Limb (tissue), 2 donors: ENCODE results near the gene SNRNP40.

Experiments used
- DNase-seq, 2 donors: peaks; one replicate each; pipeline ENCODE4 v3.0.0-alpha.2; 2016; ENCODE audit errors: extremely low spot score in 2 of 2

The SNRNP40 gene

GRCh38 chr1:31296486-31297276 lies at the start of gene SNRNP40, which contains the start of gene ZCCHC17:
Gene SNRNP40 (minus strand): TSS chr1:31296788. CDS start chr1:31296751, 37 bp downstream.
Gene ZCCHC17 (plus strand): TSS chr1:31297032. CDS start chr1:31310099, 13,067 bp downstream.
- peak; percentile 93 to 99 for DNase-seq

- no peak for DNase-seq
Measured at GRCh38 chr1:31345635-31346034, 49.0 kb upstream of the SNRNP40 start.

- no peak for DNase-seq
Measured at GRCh38 chr1:31344503-31344902, 47.9 kb upstream of the SNRNP40 start.

DNA sequence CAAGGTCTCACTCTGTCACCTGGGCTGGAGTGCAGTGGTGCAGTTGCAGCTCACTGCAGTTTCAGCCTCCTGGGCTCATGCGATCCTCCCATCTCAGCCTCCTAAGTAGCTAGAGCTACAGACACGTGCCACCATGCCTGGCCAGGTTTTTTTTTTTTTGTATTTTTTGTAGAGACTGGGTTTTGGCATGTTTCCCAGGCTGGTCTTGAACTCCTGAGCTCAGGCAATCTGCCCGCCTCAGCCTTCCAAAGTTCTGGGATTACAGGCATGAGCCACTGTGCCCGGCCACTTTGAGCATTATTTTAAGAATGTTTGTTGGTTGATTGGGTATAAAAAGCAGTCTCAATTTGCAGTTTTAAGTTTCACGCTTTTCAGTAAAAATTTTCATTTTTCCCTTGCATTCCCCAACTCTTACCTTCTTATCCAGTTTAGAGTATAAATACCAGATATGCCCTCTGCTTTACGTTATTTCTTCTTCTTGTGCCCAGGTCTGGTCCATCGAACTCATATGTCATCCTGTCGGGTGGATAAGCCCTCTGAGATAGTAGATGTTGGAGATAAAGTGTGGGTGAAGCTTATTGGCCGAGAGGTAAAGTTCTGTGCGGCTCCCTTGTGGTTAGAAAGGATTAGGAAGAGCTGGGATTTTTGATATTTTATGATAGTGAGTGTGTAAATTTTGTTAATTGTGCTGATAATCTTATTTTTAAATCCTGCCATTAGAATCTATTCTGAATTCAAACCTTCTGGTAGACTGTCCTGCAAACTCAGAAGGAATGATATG lies 40.3 kb upstream of the SNRNP40 start:
- DNase-seq, result no peak

DNA sequence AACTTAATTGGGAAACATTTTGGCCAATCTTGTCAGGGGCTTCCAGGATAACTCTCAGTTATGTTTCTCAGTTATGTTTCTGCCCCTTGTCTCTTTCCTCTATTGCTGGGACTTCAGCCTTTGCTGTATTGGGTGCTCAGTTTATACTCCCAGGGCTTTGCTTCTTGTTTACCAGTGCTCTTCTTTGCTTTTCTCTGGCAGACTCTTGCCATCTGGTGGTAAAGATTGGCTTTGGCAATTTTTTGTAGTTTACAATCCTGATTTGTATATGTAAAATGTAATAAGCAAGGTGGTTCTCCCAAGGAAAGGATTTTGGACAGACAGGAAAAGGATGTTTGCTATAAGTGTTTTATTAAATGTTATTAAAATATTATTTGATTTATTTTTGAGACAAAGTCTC lies 38.4 kb upstream of the SNRNP40 start:
- peak in 1 of 2 donors; percentile 21 for DNase-seq

GRCh38 chr1:31327381-31327780 lies 30.8 kb upstream of the SNRNP40 start:
- no peak for DNase-seq

GRCh38 chr1:31326461-31326860 lies 29.9 kb upstream of the SNRNP40 start:
- DNase-seq, result no peak

DNA sequence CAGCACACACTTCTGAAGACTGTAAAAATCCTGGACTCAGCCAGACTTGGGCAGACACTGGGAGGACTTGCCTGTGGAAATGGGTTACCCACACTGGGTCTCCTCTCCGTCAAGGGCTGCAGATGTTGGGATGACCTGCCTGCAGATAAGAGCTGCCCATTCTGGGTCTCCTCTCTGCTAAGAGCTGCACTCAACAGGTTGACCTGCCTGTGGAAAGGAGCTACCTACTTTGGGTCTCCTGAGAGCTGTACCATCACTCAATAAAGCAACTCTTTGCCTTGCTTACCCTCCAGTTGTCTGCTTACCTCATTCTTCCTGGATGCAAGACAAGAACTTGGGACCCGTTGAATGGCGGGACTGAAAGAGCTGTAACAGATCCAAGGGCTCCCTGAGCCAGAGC lies 28.4 kb upstream of the SNRNP40 start:
- DNase-seq, result no peak

DNA sequence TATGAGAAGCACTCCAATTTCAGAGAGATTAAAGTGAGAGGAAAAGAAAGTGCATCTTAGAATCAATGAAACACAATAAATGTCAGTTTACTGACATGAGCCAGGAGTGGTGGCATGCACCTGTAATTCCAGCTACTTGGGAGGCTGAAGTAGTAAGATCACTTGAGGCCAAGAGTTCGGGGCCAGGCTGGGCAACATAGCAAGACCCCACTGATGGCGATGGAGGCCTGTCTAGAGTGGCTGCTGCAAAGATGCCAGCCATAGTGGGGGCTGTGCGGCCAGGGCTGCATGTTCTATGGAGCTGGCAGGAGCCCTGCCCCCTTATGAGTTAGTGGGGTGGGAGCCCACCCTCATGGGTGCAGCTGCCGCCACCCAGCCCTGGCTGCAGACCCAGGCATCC lies 27.5 kb upstream of the SNRNP40 start:
- no peak for DNase-seq

GRCh38 chr1:31318146-31318545 lies 21.6 kb upstream of the SNRNP40 start:
- no peak for DNase-seq

DNA sequence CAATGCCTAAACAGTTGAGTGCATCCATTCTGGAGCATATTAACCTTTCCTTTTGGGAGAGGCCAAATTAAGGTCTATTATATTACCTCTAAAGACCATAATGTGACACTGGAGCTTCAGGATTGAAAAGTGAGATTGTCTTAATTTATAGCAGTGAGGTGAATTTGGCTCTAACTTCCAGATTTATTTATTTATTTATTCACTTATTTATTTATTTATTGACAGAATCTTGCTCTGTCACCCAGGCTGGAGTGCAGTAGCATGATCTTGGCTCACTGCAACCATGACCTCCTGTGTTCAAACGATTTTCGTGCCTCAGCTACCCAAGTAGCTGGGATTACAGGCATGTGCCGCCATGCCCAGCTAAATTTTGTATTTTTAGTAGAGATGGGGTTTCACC lies 19.3 kb upstream of the SNRNP40 start:
- no peak for DNase-seq

DNA sequence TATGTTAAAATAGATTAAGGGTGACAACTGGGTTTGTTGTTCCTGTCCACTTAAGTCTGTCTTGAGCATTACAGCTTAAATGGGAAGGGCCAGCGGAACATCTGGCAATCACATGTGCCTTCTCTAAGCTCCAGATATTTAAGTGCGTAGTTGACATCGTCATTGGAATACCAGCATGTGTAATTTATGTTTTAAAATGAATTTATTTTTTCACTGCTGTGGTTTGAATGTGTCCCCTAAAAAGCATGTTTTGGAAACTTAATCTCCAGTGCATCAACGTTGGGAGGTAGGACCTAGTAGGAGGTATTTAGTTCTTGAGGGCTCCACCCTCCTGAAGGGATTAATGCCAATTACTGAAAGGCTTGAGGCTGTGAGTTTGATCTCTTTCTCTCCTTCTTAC lies 13.6 kb upstream of the SNRNP40 start:
- no peak for DNase-seq

- DNase-seq, result no peak
Measured at GRCh38 chr1:31308036-31308435, 11.4 kb upstream of the SNRNP40 start.

DNA sequence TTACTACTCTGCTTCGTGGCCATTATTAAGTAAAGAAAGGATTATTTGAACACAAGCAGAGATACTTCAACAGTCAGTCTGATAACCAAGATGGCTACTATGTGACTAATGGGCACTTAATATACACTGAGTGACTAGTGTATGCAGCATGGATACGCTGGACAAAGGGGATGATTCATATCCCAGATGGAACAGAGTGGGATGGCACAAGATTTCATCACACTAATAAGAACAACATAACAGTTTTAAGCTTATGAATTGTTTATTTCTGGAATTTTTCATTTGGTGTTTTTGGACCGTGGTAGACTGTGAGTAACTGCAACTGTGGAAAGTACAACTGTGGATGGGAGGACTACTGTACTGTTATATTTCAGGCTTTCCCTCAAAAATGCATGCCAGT lies 9.7 kb upstream of the SNRNP40 start:
- no peak for DNase-seq

DNA sequence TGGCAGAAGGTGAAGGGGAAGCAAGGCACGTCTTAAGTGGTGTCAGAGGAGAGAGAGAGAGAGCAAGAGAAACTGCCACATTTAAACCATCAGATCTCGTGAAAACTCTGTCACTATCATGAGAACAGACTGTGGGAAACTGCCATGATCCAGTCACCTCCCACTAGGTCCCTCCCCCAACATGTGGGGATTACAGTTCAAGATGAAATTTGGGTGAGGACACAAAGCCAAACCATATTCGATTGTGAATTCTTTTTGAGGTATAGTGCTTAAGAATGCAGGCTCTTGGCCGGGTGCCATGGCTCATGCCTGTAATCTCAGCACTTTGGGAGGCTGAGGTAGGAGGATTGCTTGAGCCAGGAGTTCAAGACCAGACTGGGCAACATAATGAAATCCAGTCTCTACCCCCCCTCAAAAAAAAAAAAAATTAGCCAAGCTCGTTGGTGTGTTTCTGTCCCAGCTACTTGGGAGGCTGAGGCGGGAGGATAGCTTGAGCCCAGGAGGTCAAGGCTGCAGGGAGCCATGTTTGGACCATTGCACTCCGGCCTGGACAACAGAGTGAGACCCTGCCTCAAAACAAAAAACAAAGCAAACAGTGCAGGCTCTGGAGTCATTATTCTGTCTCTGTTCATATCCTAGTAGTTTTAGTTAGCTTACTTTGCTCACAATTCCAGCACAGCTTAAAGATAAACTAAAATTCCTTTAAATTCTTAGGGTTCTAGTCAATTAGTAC lies 6.3 kb upstream of the SNRNP40 start:
- DNase-seq, result no peak

DNA sequence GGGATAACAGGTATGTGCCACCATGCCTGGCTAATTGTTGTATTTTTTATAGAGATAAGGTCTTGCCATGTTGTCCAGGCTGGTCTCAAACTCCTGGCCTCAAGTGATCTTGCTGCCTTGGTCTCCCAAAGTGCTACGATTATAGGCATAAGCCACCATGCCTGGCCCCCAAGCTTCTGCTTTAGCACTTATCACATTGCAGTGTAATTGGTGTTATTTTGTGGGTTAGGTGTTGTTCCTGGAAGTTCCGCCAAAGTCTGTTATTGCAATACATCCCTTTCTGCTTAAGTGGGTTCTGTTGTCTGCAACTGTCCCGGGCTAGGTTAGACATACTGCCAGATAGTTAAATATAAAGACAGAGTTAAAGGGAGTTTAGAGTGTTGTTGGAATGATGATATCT lies 3.6 kb upstream of the SNRNP40 start:
- DNase-seq, result no peak

DNA sequence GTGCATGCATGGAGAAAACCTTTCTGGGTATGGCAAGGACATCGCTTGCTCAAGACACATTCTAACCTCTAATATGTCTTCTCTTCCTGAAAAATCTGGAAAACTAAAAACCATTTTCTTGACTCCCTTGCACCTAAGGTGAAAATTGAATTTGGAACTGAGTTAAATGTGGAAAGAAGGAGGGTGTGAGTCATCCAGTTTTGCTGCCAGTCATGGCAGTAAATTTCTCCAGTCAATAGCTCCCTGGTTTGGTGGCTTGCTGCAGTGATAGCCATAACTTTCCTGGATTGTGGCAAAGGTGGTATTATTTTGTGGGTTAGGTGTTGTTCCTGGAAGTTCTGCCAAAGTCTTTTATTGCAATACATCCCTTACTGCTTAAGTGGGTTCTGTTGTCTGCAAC lies 2.8 kb upstream of the SNRNP40 start:
- DNase-seq, result no peak

- DNase-seq, result peak in 1 of 2 donors; percentile 2
Measured at GRCh38 chr1:31297277-31298247, 974 bp upstream of the SNRNP40 start.

- DNase-seq, result no peak
Measured at GRCh38 chr1:31295874-31296485, 608 bp downstream of the SNRNP40 start.

DNA sequence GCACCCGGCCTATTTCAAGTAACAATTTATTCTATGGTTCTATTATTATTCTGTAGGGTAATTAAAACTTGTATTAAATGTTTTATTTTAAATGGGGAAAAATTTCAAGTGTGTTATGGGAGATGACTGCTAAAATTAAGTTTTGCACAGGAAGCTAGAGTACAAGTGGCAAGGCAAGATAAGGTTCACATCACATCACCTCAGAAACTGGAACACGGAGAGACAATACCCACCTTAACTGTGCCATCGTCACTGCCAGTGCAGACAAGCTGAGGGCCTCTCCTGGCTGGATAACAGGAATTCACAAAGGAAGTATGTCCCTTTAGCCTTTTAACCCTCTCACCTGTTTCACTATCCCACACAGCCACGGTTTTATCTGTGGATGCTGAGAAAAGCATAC lies 7.6 kb downstream of the SNRNP40 start:
- no peak for DNase-seq
